Upper lobe of right lung (tissue), 1 donor: ENCODE results near the gene CFAP53. TPM values are rescaled to one million over a fixed set of nuclear protein-coding genes. Genes with fewer than 3 reads are reported as not detected.

Source experiments
- ATAC-seq: fragments of 200-7000 bp; cut with Tn5 transposase; one replicate; pipeline ENCODE4 v1.9.1; 2020; ENCODE audit warnings: mild to moderate bottlenecking, moderate library complexity
- DNase-seq: peaks from one replicate; pipeline ENCODE4 v3.0.0-alpha.2; 2020
- H3K27ac ChIP-seq: fragments of 200-600 bp; one replicate; pipeline ENCODE4 v1.8.0; 2022
- H3K27me3 ChIP-seq: fragments of 200-600 bp; one replicate; pipeline ENCODE4 v1.8.0; 2022; ENCODE audit warnings: mild to moderate bottlenecking
- H3K36me3 ChIP-seq: fragments of 200-600 bp; one replicate; pipeline ENCODE4 v1.8.0; 2022
- H3K4me1 ChIP-seq: fragments of 200-600 bp; one replicate; pipeline ENCODE4 v1.8.0; 2022
- H3K4me3 ChIP-seq: fragments of 200-600 bp; one replicate; pipeline ENCODE4 v1.8.0; 2022; ENCODE audit warnings: mild to moderate bottlenecking
- H3K9me3 ChIP-seq: fragments of 200-600 bp; one replicate; pipeline ENCODE4 v1.8.0; 2022
- intact Hi-C: fragments of 100-400 bp; cut with DNase I; formaldehyde crosslinking; loops from one replicate; pipeline ENCODE4 v1.11.0; 2022
- total RNA-seq: library from RNA; stranded (reverse); fragmentation: NEBNext Ultra II Directional; extraction: Animal tissue kit (Norgen Biotek cat#: 25700); gene quantifications from one replicate; pipeline ENCODE4 v1.2.1, GENCODE V29; 2021
- TF ChIP-seq, protein P1 (sequence below): fragments of 200-600 bp; IDR thresholded peaks from one replicate; pipeline ENCODE4 v1.8.0; 2022; ENCODE audit warnings: antibody characterized with exemption
- donor health status: DM: no; HTN: yes; CAD: no; lungs with severe emphysema.

The CFAP53 gene
- total RNA-seq, 1 donor from 2014 or later: not detected

DNA sequence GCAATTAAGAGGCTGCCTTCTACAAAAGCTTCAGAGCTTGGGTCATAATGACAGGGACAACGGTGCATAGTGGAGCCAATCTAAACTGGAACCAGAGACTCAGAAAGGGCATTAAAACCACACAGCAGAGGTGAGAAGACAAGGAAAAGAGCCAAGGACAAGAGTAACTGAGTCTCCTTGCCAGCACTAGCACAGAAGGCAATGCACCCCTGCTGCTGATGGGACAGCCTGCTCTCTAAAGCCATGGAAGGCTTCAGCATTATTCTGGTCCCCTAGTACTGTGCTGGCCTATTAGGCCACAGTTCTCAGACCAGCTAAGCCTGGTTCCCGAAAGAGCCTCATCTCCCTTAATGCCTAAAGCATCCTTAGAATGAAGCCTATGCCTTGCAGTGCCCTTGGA, 86.8 kb downstream of the CFAP53 start:
- intact Hi-C loops: no loop called here
- TF ChIP-seq, protein P1, sequence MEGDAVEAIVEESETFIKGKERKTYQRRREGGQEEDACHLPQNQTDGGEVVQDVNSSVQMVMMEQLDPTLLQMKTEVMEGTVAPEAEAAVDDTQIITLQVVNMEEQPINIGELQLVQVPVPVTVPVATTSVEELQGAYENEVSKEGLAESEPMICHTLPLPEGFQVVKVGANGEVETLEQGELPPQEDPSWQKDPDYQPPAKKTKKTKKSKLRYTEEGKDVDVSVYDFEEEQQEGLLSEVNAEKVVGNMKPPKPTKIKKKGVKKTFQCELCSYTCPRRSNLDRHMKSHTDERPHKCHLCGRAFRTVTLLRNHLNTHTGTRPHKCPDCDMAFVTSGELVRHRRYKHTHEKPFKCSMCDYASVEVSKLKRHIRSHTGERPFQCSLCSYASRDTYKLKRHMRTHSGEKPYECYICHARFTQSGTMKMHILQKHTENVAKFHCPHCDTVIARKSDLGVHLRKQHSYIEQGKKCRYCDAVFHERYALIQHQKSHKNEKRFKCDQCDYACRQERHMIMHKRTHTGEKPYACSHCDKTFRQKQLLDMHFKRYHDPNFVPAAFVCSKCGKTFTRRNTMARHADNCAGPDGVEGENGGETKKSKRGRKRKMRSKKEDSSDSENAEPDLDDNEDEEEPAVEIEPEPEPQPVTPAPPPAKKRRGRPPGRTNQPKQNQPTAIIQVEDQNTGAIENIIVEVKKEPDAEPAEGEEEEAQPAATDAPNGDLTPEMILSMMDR: no peak
- DNase-seq (no peak), ATAC-seq (no peak)
- H3K27ac ChIP-seq: no peak overlapping the region
- no peaks in the 10 kb centered on the region for H3K4me1 ChIP-seq
- no peaks in the 10 kb centered on the region for H3K9me3 ChIP-seq
- peaks cover 5% of the 10 kb centered on the region for H3K27me3 ChIP-seq
- no peak overlapping the region for H3K4me3 ChIP-seq
- no peaks in the 10 kb centered on the region for H3K36me3 ChIP-seq

DNA sequence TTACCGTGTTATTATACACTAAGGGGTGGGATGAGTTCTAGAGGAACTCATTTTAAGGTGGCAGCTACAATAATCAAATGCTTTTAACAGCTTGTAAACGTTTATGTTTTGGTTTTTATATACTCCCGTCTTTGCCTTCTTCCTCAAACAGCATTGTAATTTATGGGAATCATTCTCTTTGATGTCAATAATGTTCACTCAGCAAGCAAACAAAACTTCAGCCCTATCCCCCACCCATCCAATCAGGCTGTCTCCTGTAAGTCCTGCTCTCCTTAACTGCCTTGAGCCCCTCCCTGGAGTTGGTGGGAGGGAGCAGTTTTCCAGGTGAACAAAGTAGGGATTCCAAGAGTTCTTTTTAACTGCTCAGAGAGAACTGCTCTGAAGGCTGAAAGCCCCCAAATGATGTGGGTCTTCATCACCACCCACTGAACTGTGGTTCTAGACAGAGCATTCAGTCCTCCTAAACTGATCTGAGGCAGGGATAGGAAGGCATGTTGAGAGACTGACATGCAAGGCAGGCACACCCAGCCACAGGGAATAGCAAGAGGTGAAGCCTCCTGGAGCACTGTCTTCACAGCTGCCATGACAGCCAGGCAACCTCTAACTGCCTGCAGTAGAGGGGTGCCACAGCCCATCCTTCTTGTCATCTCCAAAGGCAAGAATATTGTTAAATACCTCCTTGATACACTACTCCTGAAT, 88.9 kb downstream of the CFAP53 start:
- DNase-seq: no peak
- intact Hi-C loops: no loop called here
- ATAC-seq: no peak
- H3K9me3 ChIP-seq: no peaks in the 10 kb centered on the region
- H3K4me1 ChIP-seq: no peaks in the 10 kb centered on the region
- H3K27me3 ChIP-seq: no peaks in the 10 kb centered on the region
- no peaks in the 10 kb centered on the region for H3K36me3 ChIP-seq
- H3K27ac ChIP-seq: no peak overlapping the region
- TF ChIP-seq, protein P1: no peak
- H3K4me3 ChIP-seq: no peak overlapping the region

Other genes starting within 250 kb of the CFAP53 start
- gene MYO5B, start 71.3 kb downstream of the CFAP53 start, total RNA-seq: 31.6 TPM
- 56.3 TPM for gene MBD1, start 15.0 kb upstream of the CFAP53 start, total RNA-seq
- gene CXXC1, start 21.2 kb upstream of the CFAP53 start, total RNA-seq: 75.9 TPM
- gene SKA1, start 108.6 kb upstream of the CFAP53 start, total RNA-seq: 0.52 TPM